RWPE2 (cell line): Measurements from ENCODE around the gene FGD2.
A peak's percentile ranks its signal among the peaks of the same experiment; 100 is the strongest.

Experiments used
- ATAC-seq: fragments of 200-7000 bp; cut with Tn5 transposase; 3 replicates; pipeline ENCODE4 v1.9.1; 2021; ENCODE audit warnings: low read depth
- DNase-seq: peaks from one replicate; pipeline ENCODE4 v3.0.0-alpha.2; 2020; ENCODE audit warnings: low spot score
- H3K27ac ChIP-seq: fragments of 450-650 bp; 2 replicates; pipeline ENCODE4 v1.5.1; 2017; ENCODE audit warnings: mild to moderate bottlenecking; ENCODE audit not compliant: poor library complexity, severe bottlenecking
- H3K27me3 ChIP-seq: fragments of 250-450 bp; sonication (Bioruptor Pico); 2 replicates; pipeline ENCODE4 v1.5.1; 2021; ENCODE audit warnings: mild to moderate bottlenecking, moderate library complexity; ENCODE audit not compliant: insufficient read depth, poor library complexity, severe bottlenecking
- H3K36me3 ChIP-seq: fragments of 250-450 bp; sonication (Bioruptor Pico); 2 replicates; pipeline ENCODE4 v1.5.1; 2020; ENCODE audit warnings: low read depth, mild to moderate bottlenecking, moderate library complexity
- H3K4me1 ChIP-seq: fragments of 250-450 bp; sonication (Bioruptor Pico); 2 replicates; pipeline ENCODE4 v1.5.1; 2021; ENCODE audit warnings: mild to moderate bottlenecking, moderate library complexity; ENCODE audit not compliant: insufficient read depth, poor library complexity, severe bottlenecking
- H3K4me3 ChIP-seq: fragments of 250-450 bp; sonication (Bioruptor Pico); 2 replicates; pipeline ENCODE4 v1.5.1; 2021; ENCODE audit warnings: mild to moderate bottlenecking, moderate library complexity; ENCODE audit not compliant: severe bottlenecking
- H3K9me3 ChIP-seq: fragments of 250-450 bp; sonication (Bioruptor Pico); 2 replicates; pipeline ENCODE4 v1.5.1; 2021; ENCODE audit warnings: mild to moderate bottlenecking, moderate library complexity; ENCODE audit not compliant: severe bottlenecking
- TF ChIP-seq, protein P1 (sequence below): fragments of 450-650 bp; IDR thresholded peaks from one replicate; pipeline ENCODE4 v1.5.1; 2017; ENCODE audit warnings: mild to moderate bottlenecking, moderate library complexity; ENCODE audit not compliant: poor library complexity, severe bottlenecking

The FGD2 gene

DNA sequence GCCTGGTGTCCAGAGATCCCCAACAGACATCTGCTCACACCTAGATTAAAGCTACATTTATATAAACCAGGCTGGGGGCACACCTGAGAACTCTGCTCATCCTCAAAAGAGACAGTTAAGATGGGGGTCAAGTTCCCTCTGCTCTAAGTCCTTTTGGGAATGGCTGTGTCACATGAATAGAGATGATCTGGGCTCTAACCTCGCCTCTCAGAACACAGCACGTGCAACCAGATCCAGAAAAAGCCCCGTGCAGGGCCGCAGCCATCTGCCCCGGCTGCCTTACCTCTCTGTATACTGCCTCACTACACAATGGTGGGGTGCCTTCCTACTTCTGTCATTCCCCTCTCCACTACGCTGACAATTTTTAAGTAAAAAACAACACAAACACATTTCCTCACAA, 25.3 kb upstream of the FGD2 start:
- H3K36me3 ChIP-seq, result peaks cover 59% of the 10 kb centered on the region
- peaks cover 8% of the 10 kb centered on the region for H3K4me1 ChIP-seq
- H3K27me3 ChIP-seq, result no peaks in the 10 kb centered on the region
- no peak for DNase-seq
- TF ChIP-seq, protein P1, sequence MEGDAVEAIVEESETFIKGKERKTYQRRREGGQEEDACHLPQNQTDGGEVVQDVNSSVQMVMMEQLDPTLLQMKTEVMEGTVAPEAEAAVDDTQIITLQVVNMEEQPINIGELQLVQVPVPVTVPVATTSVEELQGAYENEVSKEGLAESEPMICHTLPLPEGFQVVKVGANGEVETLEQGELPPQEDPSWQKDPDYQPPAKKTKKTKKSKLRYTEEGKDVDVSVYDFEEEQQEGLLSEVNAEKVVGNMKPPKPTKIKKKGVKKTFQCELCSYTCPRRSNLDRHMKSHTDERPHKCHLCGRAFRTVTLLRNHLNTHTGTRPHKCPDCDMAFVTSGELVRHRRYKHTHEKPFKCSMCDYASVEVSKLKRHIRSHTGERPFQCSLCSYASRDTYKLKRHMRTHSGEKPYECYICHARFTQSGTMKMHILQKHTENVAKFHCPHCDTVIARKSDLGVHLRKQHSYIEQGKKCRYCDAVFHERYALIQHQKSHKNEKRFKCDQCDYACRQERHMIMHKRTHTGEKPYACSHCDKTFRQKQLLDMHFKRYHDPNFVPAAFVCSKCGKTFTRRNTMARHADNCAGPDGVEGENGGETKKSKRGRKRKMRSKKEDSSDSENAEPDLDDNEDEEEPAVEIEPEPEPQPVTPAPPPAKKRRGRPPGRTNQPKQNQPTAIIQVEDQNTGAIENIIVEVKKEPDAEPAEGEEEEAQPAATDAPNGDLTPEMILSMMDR, result no peak
- no peaks in the 10 kb centered on the region for H3K9me3 ChIP-seq
- H3K27ac ChIP-seq, result no peak overlapping the region
- ATAC-seq, result no peak
- no peak overlapping the region for H3K4me3 ChIP-seq

DNA sequence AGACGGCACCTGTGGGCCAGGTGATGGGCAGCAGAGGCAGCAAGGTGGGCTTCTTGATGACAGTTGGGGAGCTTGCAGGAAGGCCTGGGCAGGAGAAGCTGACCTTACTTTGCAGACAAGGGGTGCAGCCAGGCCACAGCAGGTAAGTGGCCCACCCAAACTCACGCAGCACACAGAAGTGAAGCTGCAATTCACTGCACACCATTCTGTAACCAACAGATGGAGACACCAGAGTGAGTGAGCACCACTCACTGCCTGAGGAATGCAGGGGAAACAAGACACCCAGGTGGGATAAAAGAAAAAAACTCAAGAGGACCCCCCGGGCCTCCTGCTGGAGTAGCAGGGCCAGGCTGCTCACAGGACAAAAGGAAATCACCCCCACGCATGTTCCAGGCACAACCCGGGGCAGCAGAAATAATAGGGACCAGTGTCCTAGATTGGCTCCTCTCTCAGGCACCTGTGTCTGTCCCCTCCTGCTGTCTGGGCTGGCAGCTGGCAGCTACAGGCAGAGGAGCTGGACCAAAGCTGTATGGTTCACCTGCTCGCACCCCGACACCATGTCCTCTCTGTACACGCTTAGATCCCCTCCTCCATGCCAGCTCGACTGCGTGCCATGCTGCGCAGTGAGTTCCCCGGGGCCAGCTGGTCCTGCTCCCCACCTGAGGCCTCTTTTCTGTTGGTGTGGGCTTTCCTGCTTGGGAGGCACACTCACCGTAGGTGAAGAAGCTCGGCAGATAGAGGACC, 24.4 kb upstream of the FGD2 start:
- TF ChIP-seq, protein P1, result no peak
- Histone ChIP-seq H3K36me3 (peaks cover 49% of the 10 kb centered on the region), H3K27ac (no peak overlapping the region), H3K4me3 (no peak overlapping the region), H3K9me3 (no peaks in the 10 kb centered on the region), H3K27me3 (no peaks in the 10 kb centered on the region), H3K4me1 (peaks cover 8% of the 10 kb centered on the region)
- no peak for ATAC-seq
- DNase-seq, result no peak

DNA sequence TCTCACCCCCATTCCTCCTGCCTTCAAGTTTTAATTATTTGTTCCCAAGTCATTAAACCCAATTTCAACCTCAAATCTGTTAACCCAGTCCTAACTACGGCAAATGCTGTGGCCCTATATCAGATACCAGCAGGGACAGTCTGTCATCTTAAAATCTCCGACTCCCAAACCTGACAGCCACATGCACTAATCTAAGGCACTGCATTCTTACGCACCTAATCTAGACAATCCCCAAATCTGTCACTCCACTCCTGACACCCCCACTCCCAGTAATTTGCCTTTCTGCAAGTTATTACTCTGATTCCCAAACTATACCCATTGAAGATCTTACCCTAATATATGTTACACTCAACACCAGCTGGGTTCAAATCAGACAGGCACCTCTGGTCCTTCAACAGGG, 21.9 kb upstream of the FGD2 start:
- Histone ChIP-seq H3K36me3 (peaks cover 24% of the 10 kb centered on the region), H3K4me1 (peaks cover 8% of the 10 kb centered on the region), H3K27me3 (no peaks in the 10 kb centered on the region), H3K9me3 (no peaks in the 10 kb centered on the region), H3K4me3 (no peak overlapping the region), H3K27ac (peak overlapping the region; percentile 47)
- DNase-seq (no peak), ATAC-seq (no peak)
- TF ChIP-seq, protein P1, result no peak

DNA sequence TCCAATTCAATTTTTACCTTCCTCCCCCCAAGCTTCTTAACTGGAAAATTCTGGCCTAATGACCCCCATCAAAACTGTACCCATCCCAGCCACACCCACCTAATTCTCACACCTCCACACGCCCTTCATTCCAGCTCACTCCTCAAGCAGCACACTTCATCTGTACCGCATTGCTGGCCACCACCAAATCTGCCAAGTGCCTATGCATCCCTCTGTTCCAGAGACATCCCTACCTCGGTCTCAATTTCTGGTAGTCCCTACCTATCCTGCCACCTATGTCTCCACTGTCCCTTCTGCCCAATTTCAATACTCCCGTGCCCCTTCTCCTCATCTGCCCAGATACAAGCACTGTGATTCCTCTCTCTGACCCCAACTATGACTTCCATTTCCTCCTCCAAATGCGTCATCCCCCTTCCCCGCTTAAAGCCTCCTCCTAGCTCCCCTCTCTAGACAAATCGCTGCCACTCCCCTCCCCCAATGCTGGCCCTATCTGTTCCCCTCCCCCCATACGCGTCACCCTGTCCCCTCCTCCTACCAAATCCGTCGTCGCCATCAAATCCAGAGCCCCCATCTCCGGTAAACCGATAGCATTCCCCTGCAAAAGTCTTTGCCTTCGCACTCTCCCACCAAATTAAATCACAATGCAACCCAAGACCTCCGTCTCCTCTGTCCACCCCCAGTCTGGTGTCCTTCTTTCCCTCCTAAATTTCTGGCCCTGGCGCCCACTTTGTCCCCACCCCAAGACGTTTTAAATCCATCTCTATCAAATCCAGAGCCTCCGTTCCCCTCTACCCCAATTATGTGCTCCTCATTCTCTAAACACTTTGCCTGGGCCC, 20.7 kb upstream of the FGD2 start:
- peak overlapping the region; percentile 96 for H3K4me3 ChIP-seq
- DNase-seq, result no peak
- TF ChIP-seq, protein P1, result no peak
- ATAC-seq, result peak; percentile 24; the same call in 2 of the 3 replicates
- H3K4me1 ChIP-seq, result peaks cover 8% of the 10 kb centered on the region
- H3K27ac ChIP-seq, result peak overlapping the region; percentile 47
- H3K9me3 ChIP-seq, result no peaks in the 10 kb centered on the region
- peaks cover 13% of the 10 kb centered on the region; the same call in 1 of the 2 replicates for H3K36me3 ChIP-seq
- no peaks in the 10 kb centered on the region for H3K27me3 ChIP-seq

DNA sequence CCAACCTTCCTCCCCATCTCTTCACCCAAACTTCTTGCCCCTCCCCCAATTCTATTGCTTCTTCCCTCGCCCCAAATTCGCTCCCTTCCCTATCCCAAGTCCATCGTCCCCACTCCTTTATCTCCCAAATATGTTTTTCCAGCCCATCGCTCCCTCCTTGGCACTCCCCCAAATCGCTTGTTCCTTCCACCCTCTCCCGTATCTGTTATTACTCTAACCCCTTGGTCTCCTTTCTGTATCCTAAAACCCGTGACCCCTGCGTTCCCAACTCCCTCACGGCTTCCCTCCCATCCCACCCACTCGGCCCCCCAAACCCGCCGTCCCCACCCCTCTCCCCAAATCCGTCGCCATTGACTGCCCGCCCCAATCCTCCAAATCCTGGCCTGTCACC, 20.0 kb upstream of the FGD2 start:
- Histone ChIP-seq H3K27me3 (no peaks in the 10 kb centered on the region), H3K9me3 (no peaks in the 10 kb centered on the region), H3K36me3 (peaks cover 9% of the 10 kb centered on the region; the same call in 1 of the 2 replicates), H3K4me3 (peak overlapping the region; percentile 96), H3K4me1 (peaks cover 8% of the 10 kb centered on the region), H3K27ac (peak overlapping the region; percentile 47)
- DNase-seq (no peak), ATAC-seq (no peak)
- TF ChIP-seq, protein P1, result no peak
